Measurements from ENCODE around the gene KLHL35. TPM values are rescaled to one million over a fixed set of nuclear protein-coding genes. Genes with fewer than 3 reads are reported as not detected.

KLHL35 gene
- total RNA-seq, 1 experiment from 2014 or later = 7.2 TPM

GRCh38 chr11:75469785-75470405 lies 36.9 kb upstream of the KLHL35 start:
- DNase-seq (ENCODE audit: low read depth) = no peak

DNA sequence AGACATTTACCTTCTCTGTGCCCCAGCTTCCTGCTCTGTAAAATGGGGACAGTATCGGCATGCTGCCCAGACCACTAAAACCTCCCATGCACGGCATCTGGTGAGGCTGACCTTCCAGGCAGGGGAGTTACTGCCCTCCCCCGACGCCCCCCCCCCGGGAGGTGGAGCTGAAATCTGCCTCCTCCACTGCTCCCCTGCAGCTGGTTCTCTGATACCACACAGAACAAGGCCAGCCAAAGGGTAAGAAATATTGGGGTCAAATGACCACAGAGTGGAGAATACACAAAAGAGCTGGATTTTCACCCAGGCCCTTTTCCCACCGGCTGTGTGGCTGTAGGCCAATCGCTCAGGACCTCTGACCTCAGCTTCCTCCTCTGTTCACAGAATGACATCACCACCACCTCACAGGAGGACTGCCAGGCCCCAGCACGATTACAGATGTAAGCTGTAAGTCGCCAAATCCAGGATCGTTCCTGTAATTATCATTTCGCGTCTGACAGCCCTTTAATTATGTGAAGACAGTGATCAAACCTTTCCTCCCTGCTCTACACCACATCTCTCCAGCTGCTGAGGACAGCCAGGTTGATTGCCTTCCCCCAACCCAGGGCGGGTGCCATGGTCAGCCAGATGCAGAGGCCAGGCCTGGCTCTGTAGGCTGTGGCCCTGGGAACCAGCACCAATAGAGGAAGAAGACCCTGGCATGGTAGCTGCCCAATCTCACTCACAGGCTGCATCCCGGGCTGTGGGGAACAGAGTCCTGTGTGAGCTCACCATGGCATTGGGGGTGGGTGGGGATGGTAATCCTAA lies 35.7 kb upstream of the KLHL35 start:
- peak; percentile 34 for DNase-seq (ENCODE audit: low read depth)

- no peak for DNase-seq (ENCODE audit: low read depth)
These were observed 34.9 kb upstream of the KLHL35 start for GRCh38 chr11:75467881-75468280.

DNA sequence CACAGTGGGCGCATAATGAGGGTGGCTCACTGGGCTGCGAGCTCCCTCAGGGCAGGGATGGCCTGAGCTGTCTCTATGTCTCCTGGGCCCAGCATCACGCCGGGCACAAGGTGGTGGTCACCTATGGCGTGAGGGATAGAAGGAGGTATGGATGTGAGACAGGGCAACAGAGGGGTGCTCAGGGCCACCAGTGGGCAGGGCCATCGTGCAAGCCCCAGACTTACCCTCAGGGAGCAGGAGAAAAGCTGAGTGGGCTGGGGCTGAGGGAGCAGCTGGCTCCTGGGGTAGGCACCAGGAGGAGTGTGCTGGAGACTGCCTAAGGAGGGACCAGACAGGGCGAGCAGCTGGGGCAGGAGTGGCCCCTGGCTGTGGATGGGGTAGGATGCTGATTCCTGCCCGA lies 34.3 kb upstream of the KLHL35 start:
- DNase-seq (ENCODE audit: low read depth) = no peak

GRCh38 chr11:75465701-75466531 lies 32.9 kb upstream of the KLHL35 start:
- no peak for DNase-seq (ENCODE audit: low read depth)

DNA sequence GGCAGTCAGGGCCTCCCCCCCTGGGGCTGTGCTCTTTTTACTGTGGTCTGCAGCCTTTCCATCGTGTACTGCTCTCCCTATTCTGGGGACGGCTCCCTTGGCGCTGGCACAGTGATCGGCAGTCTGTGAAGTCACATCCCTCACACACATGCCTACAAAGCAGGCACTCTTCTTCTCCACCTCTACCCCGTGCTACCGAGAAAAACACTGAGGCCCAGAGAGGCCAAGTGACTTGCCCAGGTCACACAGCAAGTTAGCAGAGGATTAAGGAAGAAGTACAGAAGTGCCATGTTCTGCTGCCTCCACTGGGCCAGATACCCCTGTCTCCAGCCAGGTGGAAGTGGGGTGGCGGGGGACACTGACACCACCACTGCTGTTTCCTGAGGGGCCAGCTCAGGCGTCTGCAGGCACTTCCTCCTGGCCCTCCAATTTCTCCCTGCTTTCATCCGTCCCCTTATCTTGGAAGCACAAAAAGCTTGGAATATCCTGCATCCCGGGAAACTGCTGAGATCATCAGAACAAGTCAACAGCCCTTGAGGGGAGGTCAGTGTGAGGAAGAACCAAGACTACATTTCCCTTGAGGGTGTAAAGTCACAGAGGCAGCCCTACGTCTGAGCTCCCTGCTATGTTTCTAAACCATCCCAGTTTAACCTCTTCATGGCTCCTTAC lies 30.2 kb upstream of the KLHL35 start:
- no peak for DNase-seq (ENCODE audit: low read depth)

GRCh38 chr11:75462117-75462653 lies 29.2 kb upstream of the KLHL35 start:
- DNase-seq (ENCODE audit: low read depth) = no peak

GRCh38 chr11:75461151-75461550 lies 28.1 kb upstream of the KLHL35 start:
- no peak for DNase-seq (ENCODE audit: low read depth)

GRCh38 chr11:75456596-75457183 lies 23.7 kb upstream of the KLHL35 start:
- no peak for DNase-seq (ENCODE audit: low read depth)

GRCh38 chr11:75454987-75455386 lies 22.0 kb upstream of the KLHL35 start:
- DNase-seq (ENCODE audit: low read depth) = no peak

DNA sequence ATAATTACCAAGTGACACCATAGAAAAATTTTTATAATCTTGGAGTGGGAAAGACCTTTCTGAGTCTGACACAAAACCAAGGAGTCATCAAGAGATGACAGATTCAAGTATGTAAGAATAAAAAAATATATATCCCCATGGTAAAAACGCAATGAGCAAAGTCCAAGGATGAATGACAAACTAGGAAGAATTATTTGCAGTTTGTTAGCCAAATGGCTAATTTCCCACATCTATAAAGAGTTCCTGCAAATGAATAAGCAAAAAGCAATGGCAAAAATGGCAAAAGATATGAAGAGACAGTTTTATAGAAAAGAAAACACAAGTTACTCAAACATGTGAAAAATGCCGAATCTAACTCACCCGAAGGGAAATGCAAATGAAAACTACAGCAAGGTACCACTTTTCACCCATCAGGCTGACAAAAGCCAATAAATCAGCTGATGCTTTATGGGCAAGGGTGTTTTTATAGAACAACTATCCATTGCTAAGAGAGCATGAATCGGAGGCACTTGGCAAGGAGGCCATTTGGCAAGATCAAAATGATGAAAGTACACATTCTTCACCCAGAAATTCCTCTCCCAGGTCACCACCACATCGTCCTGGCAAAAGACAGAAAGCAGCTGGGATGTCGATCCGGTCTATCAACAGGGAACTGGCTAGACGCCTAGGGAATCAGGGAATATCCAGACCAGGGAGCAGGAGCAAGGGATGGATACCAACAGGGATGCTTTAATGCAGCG lies 21.1 kb upstream of the KLHL35 start:
- DNase-seq (ENCODE audit: low read depth) = peak; percentile 49

- DNase-seq (ENCODE audit: low read depth) = no peak
These were observed 18.1 kb upstream of the KLHL35 start for GRCh38 chr11:75450826-75451821.

GRCh38 chr11:75450236-75450635 lies 17.2 kb upstream of the KLHL35 start:
- DNase-seq (ENCODE audit: low read depth) = peak; percentile 27

- no peak for DNase-seq (ENCODE audit: low read depth)
These were observed 16.8 kb upstream of the KLHL35 start for GRCh38 chr11:75449776-75450175.

- no peak for DNase-seq (ENCODE audit: low read depth)
These were observed 16.3 kb upstream of the KLHL35 start for GRCh38 chr11:75449271-75449670.

- no peak for DNase-seq (ENCODE audit: low read depth)
These were observed 14.4 kb upstream of the KLHL35 start for GRCh38 chr11:75447415-75447814.

DNA sequence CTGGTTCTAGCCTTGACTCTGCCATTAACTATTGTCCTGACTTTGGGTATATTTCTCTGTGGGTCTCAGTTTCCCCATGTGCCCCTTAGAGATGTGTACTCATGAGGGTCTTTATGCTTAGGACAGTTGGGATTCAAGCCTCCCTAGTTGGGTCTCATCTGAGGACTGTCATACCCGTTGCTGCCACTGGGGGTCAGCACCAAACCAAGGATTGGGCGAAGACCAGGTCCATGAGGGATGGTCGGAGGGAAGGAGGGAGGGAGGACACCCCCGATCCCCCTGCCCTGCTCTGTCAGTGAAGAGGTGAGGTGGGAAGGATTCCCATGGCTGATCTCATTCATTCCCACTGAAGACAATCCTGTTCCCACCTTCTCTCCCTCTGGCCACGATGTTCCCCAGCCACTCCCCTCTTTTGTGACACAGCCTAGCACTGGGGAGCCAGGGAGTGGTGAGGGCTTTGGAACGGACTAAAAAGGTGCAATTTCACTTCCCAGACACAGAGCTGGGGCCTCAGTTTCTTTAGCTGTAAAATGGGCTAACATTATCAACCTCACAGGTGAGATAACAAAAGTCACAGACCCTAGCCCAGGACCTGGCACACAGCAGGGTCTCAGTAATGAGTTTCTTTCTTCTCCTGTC lies 12.4 kb upstream of the KLHL35 start:
- DNase-seq (ENCODE audit: low read depth) = peak; percentile 57

- no peak for DNase-seq (ENCODE audit: low read depth)
These were observed 10.0 kb upstream of the KLHL35 start for GRCh38 chr11:75443043-75443442.
